A549 (cell line): ENCODE data around the gene ACTG1.

Source experiments
- CBX2 ChIP-seq: fragments of 200-600 bp; sonication (generic); IDR thresholded peaks from 2 replicates; pipeline ENCODE4 v1.6.1; 2016; ENCODE audit warnings: low read depth, mild to moderate bottlenecking, borderline replicate concordance
- MAFK ChIP-seq: fragments of 450-650 bp; IDR thresholded peaks from 2 replicates; pipeline ENCODE4 v1.6.1; 2014; ENCODE audit not compliant: partially characterized antibody
- POLR2A ChIP-seq: IDR thresholded peaks from 2 replicates; pipeline ENCODE4 v1.6.1; 2012; ENCODE audit warnings: mild to moderate bottlenecking, low read length
- TP53 ChIP-seq: fragments of 250-450 bp; sonication (Bioruptor Pico); IDR thresholded peaks from 2 replicates; pipeline ENCODE4 v1.5.0; 2021; ENCODE audit warnings: mild to moderate bottlenecking, moderate library complexity
- TF ChIP-seq, protein P1 (sequence below): fragments of >200 bp; sonication (Bioruptor Twin); formaldehyde crosslinking; IDR thresholded peaks from 3 replicates; pipeline ENCODE4 v1.6.1; 2016
- TF ChIP-seq, protein P2 (sequence below): fragments of >200 bp; sonication (Bioruptor Twin); formaldehyde crosslinking; IDR thresholded peaks from 3 replicates; pipeline ENCODE4 v1.5.1; 2016
- TF ChIP-seq, protein P3 (sequence below): fragments of 200-600 bp; sonication (generic); IDR thresholded peaks from 2 replicates; pipeline ENCODE4 v1.6.1; 2016; ENCODE audit warnings: antibody characterized with exemption, mild to moderate bottlenecking, moderate library complexity
- TF ChIP-seq, protein P4 (sequence below): IDR thresholded peaks from 2 replicates; pipeline ENCODE4 v1.6.1; 2012
- TF ChIP-seq, protein P5 (sequence below): fragments of >200 bp; sonication (Bioruptor Twin); formaldehyde crosslinking; IDR thresholded peaks from 2 replicates; pipeline ENCODE4 v1.6.1; 2016

DNA sequence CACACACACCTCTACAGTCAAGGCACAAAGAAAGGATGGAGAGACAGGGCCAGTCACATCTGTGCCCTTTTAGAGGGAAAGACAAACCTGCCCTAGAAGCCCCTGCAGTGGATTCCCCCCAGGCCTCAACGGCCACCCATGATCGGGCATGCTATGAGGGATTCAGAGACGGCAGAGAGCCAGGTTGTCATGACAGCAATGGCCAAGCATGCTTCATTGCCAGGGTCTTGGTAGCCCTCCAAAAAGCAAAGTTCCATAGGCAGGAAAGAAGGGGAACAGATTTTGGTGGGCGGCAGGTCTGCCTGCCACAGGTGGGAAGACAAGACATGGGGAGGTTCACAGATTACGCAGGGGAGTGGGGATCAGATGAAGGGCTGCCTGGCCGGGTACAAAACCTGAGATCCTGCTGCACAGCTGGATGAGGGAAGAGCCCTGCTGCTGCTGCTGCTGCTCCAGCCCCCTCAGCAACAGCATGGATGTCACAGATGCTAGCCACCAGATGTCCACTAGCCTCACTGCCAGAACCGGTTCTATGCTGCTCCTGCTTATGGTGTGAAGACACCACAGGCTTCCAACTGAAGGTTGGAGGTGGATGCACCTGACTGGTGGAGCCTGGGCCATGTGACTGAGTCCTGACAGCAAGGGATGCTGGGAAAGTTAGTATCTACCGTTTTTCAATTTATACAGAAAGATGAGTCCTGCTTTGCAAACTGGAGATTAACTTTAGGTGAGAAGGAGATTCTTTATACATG, 17.8 kb downstream of the ACTG1 start:
- TF ChIP-seq, protein P1, sequence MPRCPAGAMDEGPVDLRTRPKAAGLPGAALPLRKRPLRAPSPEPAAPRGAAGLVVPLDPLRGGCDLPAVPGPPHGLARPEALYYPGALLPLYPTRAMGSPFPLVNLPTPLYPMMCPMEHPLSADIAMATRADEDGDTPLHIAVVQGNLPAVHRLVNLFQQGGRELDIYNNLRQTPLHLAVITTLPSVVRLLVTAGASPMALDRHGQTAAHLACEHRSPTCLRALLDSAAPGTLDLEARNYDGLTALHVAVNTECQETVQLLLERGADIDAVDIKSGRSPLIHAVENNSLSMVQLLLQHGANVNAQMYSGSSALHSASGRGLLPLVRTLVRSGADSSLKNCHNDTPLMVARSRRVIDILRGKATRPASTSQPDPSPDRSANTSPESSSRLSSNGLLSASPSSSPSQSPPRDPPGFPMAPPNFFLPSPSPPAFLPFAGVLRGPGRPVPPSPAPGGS, result no peak
- TF ChIP-seq, protein P2, sequence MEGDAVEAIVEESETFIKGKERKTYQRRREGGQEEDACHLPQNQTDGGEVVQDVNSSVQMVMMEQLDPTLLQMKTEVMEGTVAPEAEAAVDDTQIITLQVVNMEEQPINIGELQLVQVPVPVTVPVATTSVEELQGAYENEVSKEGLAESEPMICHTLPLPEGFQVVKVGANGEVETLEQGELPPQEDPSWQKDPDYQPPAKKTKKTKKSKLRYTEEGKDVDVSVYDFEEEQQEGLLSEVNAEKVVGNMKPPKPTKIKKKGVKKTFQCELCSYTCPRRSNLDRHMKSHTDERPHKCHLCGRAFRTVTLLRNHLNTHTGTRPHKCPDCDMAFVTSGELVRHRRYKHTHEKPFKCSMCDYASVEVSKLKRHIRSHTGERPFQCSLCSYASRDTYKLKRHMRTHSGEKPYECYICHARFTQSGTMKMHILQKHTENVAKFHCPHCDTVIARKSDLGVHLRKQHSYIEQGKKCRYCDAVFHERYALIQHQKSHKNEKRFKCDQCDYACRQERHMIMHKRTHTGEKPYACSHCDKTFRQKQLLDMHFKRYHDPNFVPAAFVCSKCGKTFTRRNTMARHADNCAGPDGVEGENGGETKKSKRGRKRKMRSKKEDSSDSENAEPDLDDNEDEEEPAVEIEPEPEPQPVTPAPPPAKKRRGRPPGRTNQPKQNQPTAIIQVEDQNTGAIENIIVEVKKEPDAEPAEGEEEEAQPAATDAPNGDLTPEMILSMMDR, result no peak
- TF ChIP-seq POLR2A (no peak), CBX2 (no peak), TP53 (no peak), MAFK (no peak)
- TF ChIP-seq, protein P3, sequence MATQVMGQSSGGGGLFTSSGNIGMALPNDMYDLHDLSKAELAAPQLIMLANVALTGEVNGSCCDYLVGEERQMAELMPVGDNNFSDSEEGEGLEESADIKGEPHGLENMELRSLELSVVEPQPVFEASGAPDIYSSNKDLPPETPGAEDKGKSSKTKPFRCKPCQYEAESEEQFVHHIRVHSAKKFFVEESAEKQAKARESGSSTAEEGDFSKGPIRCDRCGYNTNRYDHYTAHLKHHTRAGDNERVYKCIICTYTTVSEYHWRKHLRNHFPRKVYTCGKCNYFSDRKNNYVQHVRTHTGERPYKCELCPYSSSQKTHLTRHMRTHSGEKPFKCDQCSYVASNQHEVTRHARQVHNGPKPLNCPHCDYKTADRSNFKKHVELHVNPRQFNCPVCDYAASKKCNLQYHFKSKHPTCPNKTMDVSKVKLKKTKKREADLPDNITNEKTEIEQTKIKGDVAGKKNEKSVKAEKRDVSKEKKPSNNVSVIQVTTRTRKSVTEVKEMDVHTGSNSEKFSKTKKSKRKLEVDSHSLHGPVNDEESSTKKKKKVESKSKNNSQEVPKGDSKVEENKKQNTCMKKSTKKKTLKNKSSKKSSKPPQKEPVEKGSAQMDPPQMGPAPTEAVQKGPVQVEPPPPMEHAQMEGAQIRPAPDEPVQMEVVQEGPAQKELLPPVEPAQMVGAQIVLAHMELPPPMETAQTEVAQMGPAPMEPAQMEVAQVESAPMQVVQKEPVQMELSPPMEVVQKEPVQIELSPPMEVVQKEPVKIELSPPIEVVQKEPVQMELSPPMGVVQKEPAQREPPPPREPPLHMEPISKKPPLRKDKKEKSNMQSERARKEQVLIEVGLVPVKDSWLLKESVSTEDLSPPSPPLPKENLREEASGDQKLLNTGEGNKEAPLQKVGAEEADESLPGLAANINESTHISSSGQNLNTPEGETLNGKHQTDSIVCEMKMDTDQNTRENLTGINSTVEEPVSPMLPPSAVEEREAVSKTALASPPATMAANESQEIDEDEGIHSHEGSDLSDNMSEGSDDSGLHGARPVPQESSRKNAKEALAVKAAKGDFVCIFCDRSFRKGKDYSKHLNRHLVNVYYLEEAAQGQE, result no peak
- TF ChIP-seq, protein P4, sequence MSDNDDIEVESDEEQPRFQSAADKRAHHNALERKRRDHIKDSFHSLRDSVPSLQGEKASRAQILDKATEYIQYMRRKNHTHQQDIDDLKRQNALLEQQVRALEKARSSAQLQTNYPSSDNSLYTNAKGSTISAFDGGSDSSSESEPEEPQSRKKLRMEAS, result no peak
- TF ChIP-seq, protein P5, sequence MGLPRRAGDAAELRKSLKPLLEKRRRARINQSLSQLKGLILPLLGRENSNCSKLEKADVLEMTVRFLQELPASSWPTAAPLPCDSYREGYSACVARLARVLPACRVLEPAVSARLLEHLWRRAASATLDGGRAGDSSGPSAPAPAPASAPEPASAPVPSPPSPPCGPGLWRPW, result no peak
